HepG2 (cell line): ENCODE data around the gene DMAP1. TPM values are rescaled to one million over a fixed set of nuclear protein-coding genes. Genes with fewer than 3 reads are reported as not detected.

Experiments
- ATAC-seq: fragments of 200-7000 bp; cut with Tn5 transposase; 3 replicates; pipeline ENCODE4 v1.9.1; 2020; ENCODE audit warnings: mild to moderate bottlenecking, moderate library complexity
- BruUV-seq: library from RNA; stranded (reverse); fragments of 400-500 nt; replicated peaks from 2 replicates; lab custom pipeline; 2021; lab: Mats Ljungman, UMichigan
- CTCF ChIA-PET: fragments of 300-600 bp; formaldehyde crosslinking; extraction: SDS; loops from one replicate; lab custom pipeline; 2021; ENCODE audit warnings: low total read pairs, inconsistent platforms, low intra/inter-chr PET ratio; lab: Yijun Ruan, JAX
- POLR2A ChIA-PET: fragments of 350-600 bp; sonication (Branson Sonifier 250); formaldehyde crosslinking; loops from one replicate; lab custom pipeline; 2020; ENCODE audit warnings: antibody characterized with exemption, inconsistent platforms; lab: Yijun Ruan, JAX
- DNase-seq: peaks from one replicate; pipeline ENCODE4 v3.0.0-alpha.2; 2015; ENCODE audit warnings: low spot score
- FAIRE-seq: peaks from 3 replicates; lab custom pipeline; 2011; peaks lifted over from hg19 to GRCh38; lab: Jason Lieb, UNC
- H2AFZ ChIP-seq: one replicate; pipeline ENCODE4 v1.6.1; 2011; ENCODE audit warnings: low read length, inconsistent platforms
- H3K27ac ChIP-seq: fragments of 300-600 bp; 3 replicates; pipeline ENCODE4 v1.8.0; 2011; ENCODE audit warnings: mixed run types, mild to moderate bottlenecking, mixed read lengths, low read length, inconsistent platforms; ENCODE audit not compliant: insufficient read depth; ENCODE audit errors: extremely low read length
- H3K27me3 ChIP-seq, 2 experiments: fragments of 200-600 bp in 1 of 2; 2 replicates in 1 of 2; 3 replicates in 1 of 2; pipeline versions ENCODE4 v1.6.0 to v1.8.0; 2011; ENCODE audit warnings: low read length in 2 of 2, mild to moderate bottlenecking in 2 of 2, moderate library complexity in 2 of 2, inconsistent platforms in 1 of 2; ENCODE audit not compliant: insufficient read depth in 2 of 2, control insufficient read depth in 1 of 2
- H3K36me3 ChIP-seq, 2 experiments: fragments of 200-600 bp in 1 of 2; replicated peaks in 1 of 2; 2 replicates in 1 of 2; 3 replicates in 1 of 2; pipeline versions ENCODE4 v1.5.1 to v1.8.0; 2011; ENCODE audit warnings: low read length in 2 of 2, inconsistent platforms in 1 of 2; ENCODE audit not compliant: insufficient read depth in 2 of 2, control insufficient read depth in 1 of 2
- H3K4me1 ChIP-seq: 2 replicates; pipeline ENCODE4 v1.5.1; 2012; ENCODE audit warnings: low read length, inconsistent platforms; ENCODE audit not compliant: insufficient read depth
- H3K4me2 ChIP-seq: 2 replicates; pipeline ENCODE4 v1.6.0; 2011; ENCODE audit warnings: low read depth, low read length, inconsistent platforms
- H3K4me3 ChIP-seq, 3 experiments: fragments of 200-600 bp in 1 of 3; sonication (generic), shearing (Covaris generic) in 1 of 3; replicated peaks in 1 of 3; 2 replicates each; pipeline ENCODE4 v1.5.1; 2011 to 2016; ENCODE audit warnings: low read length in 3 of 3, inconsistent platforms in 2 of 3, low read depth in 2 of 3, mild to moderate bottlenecking in 2 of 3, control low read depth in 1 of 3, mixed read lengths in 1 of 3; ENCODE audit not compliant: insufficient read depth in 1 of 3
- H3K79me2 ChIP-seq: one replicate; pipeline ENCODE4 v1.6.1; 2011; ENCODE audit warnings: low read length, inconsistent platforms; ENCODE audit not compliant: insufficient read depth
- H3K9ac ChIP-seq: 2 replicates; pipeline ENCODE4 v1.6.0; 2011; ENCODE audit warnings: mild to moderate bottlenecking, low read depth, low read length, inconsistent platforms; ENCODE audit not compliant: insufficient read depth
- H3K9me3 ChIP-seq: 2 replicates; pipeline ENCODE4 v1.5.1; 2012; ENCODE audit warnings: mild to moderate bottlenecking, low read length
- H4K20me1 ChIP-seq: 2 replicates; pipeline ENCODE4 v1.6.0; 2011; ENCODE audit warnings: inconsistent platforms, mild to moderate bottlenecking, low read length, moderate library complexity; ENCODE audit not compliant: insufficient read depth
- CEBPG ChIP-seq: IDR thresholded peaks from 2 replicates; pipeline ENCODE4 v1.6.1; 2016
- ELF3 ChIP-seq: IDR thresholded peaks from 2 replicates; pipeline ENCODE4 v1.6.1; 2016; ENCODE audit warnings: missing genetic modification reagents, missing compliant biosample characterization
- HOXA5 ChIP-seq: sonication (generic); formaldehyde crosslinking; IDR thresholded peaks from 2 replicates; pipeline ENCODE4 v1.4.0; 2020; ENCODE audit warnings: missing genetic modification reagents
- KMT2B ChIP-seq: IDR thresholded peaks from 2 replicates; pipeline ENCODE4 v1.6.1; 2016; ENCODE audit warnings: missing genetic modification reagents, missing compliant biosample characterization
- MTF2 ChIP-seq: sonication (generic); formaldehyde crosslinking; IDR thresholded peaks from 2 replicates; pipeline ENCODE4 v1.5.0; 2020; ENCODE audit warnings: missing genetic modification reagents, borderline replicate concordance
- NR2F6 ChIP-seq, 2 experiments: IDR thresholded peaks; 2 replicates each; pipeline ENCODE4 v1.6.1; 2016; ENCODE audit warnings: antibody characterized with exemption in 1 of 2, mild to moderate bottlenecking in 1 of 2
- PHF20 ChIP-seq: sonication (generic); formaldehyde crosslinking; IDR thresholded peaks from 2 replicates; pipeline ENCODE4 v1.5.0; 2020; ENCODE audit warnings: mild to moderate bottlenecking, missing genetic modification reagents
- TP53 ChIP-seq: sonication (generic); formaldehyde crosslinking; conservative IDR thresholded peaks from 2 replicates; pipeline ENCODE4 v1.4.0; 2020; ENCODE audit warnings: missing genetic modification reagents
- ZBTB20 ChIP-seq: sonication (generic); formaldehyde crosslinking; IDR thresholded peaks from 2 replicates; pipeline ENCODE4 v1.8.1; 2023; ENCODE audit warnings: missing genetic modification reagents, low read depth, mild to moderate bottlenecking, borderline replicate concordance
- ZC3H13 ChIP-seq: sonication (generic); formaldehyde crosslinking; IDR thresholded peaks from 2 replicates; pipeline ENCODE4 v1.8.1; 2023; ENCODE audit warnings: mild to moderate bottlenecking, missing genetic modification reagents, moderate library complexity
- ZNF468 ChIP-seq: sonication (generic); formaldehyde crosslinking; IDR thresholded peaks from 2 replicates; pipeline ENCODE4 v1.8.0; 2022; ENCODE audit warnings: mild to moderate bottlenecking, moderate library complexity, missing genetic modification reagents
- ZNF652 ChIP-seq: IDR thresholded peaks from 2 replicates; pipeline ENCODE4 v1.6.1; 2016; ENCODE audit warnings: low read depth, borderline replicate concordance
- ZNF670 ChIP-seq: sonication (generic); formaldehyde crosslinking; IDR thresholded peaks from 2 replicates; pipeline ENCODE4 v1.8.0; 2022; ENCODE audit warnings: mild to moderate bottlenecking, missing genetic modification reagents, borderline replicate concordance
- ZNF749 ChIP-seq: sonication (generic); formaldehyde crosslinking; IDR thresholded peaks from 2 replicates; pipeline ENCODE4 v1.8.0; 2022; ENCODE audit warnings: mild to moderate bottlenecking, missing genetic modification reagents, moderate library complexity, borderline replicate concordance
- ZNF776 ChIP-seq: sonication (generic); formaldehyde crosslinking; IDR thresholded peaks from 2 replicates; pipeline ENCODE4 v1.4.0; 2020; ENCODE audit warnings: mild to moderate bottlenecking, missing genetic modification reagents
- ZNF780A ChIP-seq: sonication (generic); formaldehyde crosslinking; IDR thresholded peaks from 2 replicates; pipeline ENCODE4 v1.8.0; 2022; ENCODE audit warnings: mild to moderate bottlenecking, missing genetic modification reagents, moderate library complexity
- WGBS: methylation state at CpG from one replicate; pipeline ENCODE4 v1.1.6; 2017; ENCODE audit warnings: low lambda C conversion rate; 5-methylcytosine and 5-hydroxymethylcytosine counted together
- in situ Hi-C: cut with HindIII; loops from 2 replicates; pipeline ENCODE4 v1.10.0; 2017; ENCODE audit warnings: low pct_unique_long_range_greater_than_20kb; ENCODE audit not compliant: extremely low pct_ligation_motif_present
- intact Hi-C: fragments of 100-400 bp; cut with micrococcal nuclease; formaldehyde crosslinking; loops from one replicate; pipeline ENCODE4 v1.10.0; 2022; ENCODE audit not compliant: unreplicated experiment
- polyA plus RNA-seq, 8 experiments: library from polyadenylated mRNA; depleted of rRNA in 3 of 8; stranded (reverse) in 7 of 8; unstranded in 1 of 8; fragments of >200 nt; fragmentation: Illumina TruSeq in 4 of 8; extraction: Trizol in 4 of 8; gene quantifications; 2 replicates each; pipeline versions ENCODE4 v1.2.1 to v1.2.3, GENCODE V29; 2011 to 2016; ENCODE audit warnings: low read depth in 4 of 8, missing spikeins in 1 of 8, mixed read lengths in 1 of 8; ENCODE audit not compliant: insufficient read depth in 1 of 8
- total RNA-seq, 5 experiments: library from RNA; depleted of rRNA; stranded (reverse); fragments of >200 nt; fragmentation: Illumina TruSeq; extraction: Trizol; gene quantifications; 2 replicates each; pipeline ENCODE4 v1.2.3, GENCODE V29; 2016; ENCODE audit warnings: low read depth in 1 of 5
- TF ChIP-seq, protein P1 (sequence below): sonication (generic); formaldehyde crosslinking; IDR thresholded peaks from 2 replicates; pipeline ENCODE4 v1.4.0; 2020; ENCODE audit warnings: missing genetic modification reagents, borderline replicate concordance
- TF ChIP-seq, protein P2 (sequence below): sonication (generic); formaldehyde crosslinking; IDR thresholded peaks from 2 replicates; pipeline ENCODE4 v1.8.0; 2022; ENCODE audit warnings: mild to moderate bottlenecking, missing genetic modification reagents, moderate library complexity
- TF ChIP-seq, protein P3 (sequence below): sonication (generic); formaldehyde crosslinking; IDR thresholded peaks from 2 replicates; pipeline ENCODE4 v1.5.0; 2020; ENCODE audit warnings: mild to moderate bottlenecking, low read depth, missing genetic modification reagents, borderline replicate concordance
- TF ChIP-seq, protein P4 (sequence below): sonication (generic); formaldehyde crosslinking; IDR thresholded peaks from 2 replicates; pipeline ENCODE4 v1.8.1; 2023; ENCODE audit warnings: missing genetic modification reagents, inconsistent platforms, borderline replicate concordance

DMAP1 gene
- total and polyA plus RNA-seq, 2 of the 13 experiments (the other 11 are each of a cell fraction or from before 2014, with no cell fraction given): 17.6 to 32.7 TPM

DNA sequence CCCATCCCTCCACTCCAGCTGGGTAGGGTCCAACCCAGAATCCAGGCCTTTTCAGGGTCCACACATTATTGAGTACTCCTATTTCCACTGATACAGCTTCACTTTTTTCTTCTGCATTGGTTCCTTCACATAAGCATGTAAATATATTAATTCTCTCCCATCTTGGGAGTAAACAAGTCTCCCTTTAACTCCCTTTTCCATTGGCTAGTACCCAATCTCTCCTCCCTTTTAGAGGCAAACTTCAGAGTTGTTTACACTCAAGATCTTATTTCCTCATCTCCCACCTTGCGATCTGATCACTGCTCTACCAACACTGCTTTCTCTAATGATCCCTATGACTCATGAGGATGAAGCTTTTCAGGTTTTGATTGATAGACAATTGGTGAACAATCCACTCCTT is 20.3 kb downstream of the DMAP1 start:
- no TSS peak for BruUV-seq
- Histone ChIP-seq H4K20me1 (no peaks in the 10 kb centered on the region), H3K4me2 (no peak overlapping the region), H3K9me3 (no peaks in the 10 kb centered on the region), H3K79me2 (no peaks in the 10 kb centered on the region), H3K9ac (no peak overlapping the region), H3K27me3 (no peaks in the 10 kb centered on the region), H3K4me3 (no peak overlapping the region), H3K27ac (no peak overlapping the region), H3K4me1 (no peaks in the 10 kb centered on the region), H3K36me3 (peaks cover 1 to 7% of the 10 kb centered on the region in 2 experiments; a peak in 3 of 5 replicates), H2AFZ (no peak overlapping the region)
- ATAC-seq: no peak
- 100% methylated on average over 1 of the region's 1 CpG for WGBS
- ChIA-PET POLR2A (no interaction called here), CTCF (no interaction called here)
- TF ChIP-seq ZNF468 (CRISPR knock-in tag) (no peak), NR2F6 (IDR thresholded peaks at IDR 0.05) (no peak), NR2F6 (CRISPR knock-in tag; IDR thresholded peaks at IDR 0.05) (no peak), ELF3 (no peak), ZC3H13 (CRISPR knock-in tag) (no peak), ZNF776 (CRISPR knock-in tag) (no peak), PHF20 (CRISPR knock-in tag) (no peak), ZNF780A (no peak), ZBTB20 (no peak), HOXA5 (CRISPR knock-in tag) (no peak), ZNF652 (CRISPR knock-in tag) (no peak), CEBPG (no peak), ZNF749 (CRISPR knock-in tag) (no peak), KMT2B (no peak), ZNF670 (no peak), MTF2 (CRISPR knock-in tag) (no peak), TP53 (no peak)
- TF ChIP-seq, protein P1, sequence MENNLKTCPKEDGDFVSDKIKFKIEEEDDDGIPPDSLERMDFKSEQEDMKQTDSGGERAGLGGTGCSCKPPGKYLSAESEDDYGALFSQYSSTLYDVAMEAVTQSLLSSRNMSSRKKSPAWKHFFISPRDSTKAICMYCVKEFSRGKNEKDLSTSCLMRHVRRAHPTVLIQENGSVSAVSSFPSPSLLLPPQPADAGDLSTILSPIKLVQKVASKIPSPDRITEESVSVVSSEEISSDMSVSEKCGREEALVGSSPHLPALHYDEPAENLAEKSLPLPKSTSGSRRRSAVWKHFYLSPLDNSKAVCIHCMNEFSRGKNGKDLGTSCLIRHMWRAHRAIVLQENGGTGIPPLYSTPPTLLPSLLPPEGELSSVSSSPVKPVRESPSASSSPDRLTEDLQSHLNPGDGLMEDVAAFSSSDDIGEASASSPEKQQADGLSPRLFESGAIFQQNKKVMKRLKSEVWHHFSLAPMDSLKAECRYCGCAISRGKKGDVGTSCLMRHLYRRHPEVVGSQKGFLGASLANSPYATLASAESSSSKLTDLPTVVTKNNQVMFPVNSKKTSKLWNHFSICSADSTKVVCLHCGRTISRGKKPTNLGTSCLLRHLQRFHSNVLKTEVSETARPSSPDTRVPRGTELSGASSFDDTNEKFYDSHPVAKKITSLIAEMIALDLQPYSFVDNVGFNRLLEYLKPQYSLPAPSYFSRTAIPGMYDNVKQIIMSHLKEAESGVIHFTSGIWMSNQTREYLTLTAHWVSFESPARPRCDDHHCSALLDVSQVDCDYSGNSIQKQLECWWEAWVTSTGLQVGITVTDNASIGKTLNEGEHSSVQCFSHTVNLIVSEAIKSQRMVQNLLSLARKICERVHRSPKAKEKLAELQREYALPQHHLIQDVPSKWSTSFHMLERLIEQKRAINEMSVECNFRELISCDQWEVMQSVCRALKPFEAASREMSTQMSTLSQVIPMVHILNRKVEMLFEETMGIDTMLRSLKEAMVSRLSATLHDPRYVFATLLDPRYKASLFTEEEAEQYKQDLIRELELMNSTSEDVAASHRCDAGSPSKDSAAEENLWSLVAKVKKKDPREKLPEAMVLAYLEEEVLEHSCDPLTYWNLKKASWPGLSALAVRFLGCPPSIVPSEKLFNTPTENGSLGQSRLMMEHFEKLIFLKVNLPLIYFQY: no peak
- TF ChIP-seq, protein P2, sequence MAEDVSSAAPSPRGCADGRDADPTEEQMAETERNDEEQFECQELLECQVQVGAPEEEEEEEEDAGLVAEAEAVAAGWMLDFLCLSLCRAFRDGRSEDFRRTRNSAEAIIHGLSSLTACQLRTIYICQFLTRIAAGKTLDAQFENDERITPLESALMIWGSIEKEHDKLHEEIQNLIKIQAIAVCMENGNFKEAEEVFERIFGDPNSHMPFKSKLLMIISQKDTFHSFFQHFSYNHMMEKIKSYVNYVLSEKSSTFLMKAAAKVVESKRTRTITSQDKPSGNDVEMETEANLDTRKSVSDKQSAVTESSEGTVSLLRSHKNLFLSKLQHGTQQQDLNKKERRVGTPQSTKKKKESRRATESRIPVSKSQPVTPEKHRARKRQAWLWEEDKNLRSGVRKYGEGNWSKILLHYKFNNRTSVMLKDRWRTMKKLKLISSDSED (CRISPR knock-in tag): no peak
- TF ChIP-seq, protein P3, sequence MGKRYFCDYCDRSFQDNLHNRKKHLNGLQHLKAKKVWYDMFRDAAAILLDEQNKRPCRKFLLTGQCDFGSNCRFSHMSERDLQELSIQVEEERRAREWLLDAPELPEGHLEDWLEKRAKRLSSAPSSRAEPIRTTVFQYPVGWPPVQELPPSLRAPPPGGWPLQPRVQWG (CRISPR knock-in tag): no peak
- TF ChIP-seq, protein P4, sequence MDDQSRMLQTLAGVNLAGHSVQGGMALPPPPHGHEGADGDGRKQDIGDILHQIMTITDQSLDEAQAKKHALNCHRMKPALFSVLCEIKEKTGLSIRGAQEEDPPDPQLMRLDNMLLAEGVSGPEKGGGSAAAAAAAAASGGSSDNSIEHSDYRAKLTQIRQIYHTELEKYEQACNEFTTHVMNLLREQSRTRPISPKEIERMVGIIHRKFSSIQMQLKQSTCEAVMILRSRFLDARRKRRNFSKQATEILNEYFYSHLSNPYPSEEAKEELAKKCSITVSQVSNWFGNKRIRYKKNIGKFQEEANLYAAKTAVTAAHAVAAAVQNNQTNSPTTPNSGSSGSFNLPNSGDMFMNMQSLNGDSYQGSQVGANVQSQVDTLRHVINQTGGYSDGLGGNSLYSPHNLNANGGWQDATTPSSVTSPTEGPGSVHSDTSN (CRISPR knock-in tag): no peak
- no peak for DNase-seq
- no peak for FAIRE-seq
- intact Hi-C loops: no loop called here
- in situ Hi-C loops: no loop called here
